ENCODE data around the gene DTNA. TPM values are rescaled to one million over a fixed set of nuclear protein-coding genes. Genes with fewer than 3 reads are reported as not detected.

Gene DTNA
- total RNA-seq, 4 donors from 2014 or later: 26.1 to 58.3 (median 40.3) TPM

DNA sequence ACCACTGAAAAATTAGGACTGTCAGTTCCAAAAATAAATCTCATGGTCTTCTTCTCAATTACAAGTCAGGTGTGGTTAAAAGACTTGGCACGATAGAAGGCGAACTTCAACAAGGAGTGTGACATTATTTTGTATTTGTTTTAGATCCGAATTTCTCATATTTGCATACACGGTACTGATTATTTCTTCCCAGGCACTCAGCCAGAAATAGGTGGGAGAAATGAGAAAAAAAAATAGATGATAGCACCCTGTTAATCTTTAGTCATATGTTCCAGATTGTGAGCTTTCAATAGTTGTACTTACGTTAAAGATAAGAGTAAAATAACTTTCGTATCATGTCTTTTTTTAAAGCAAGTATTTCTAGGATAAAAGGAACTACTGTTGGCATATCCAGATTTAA, 106.1 kb downstream of the DTNA start:
- 81 to 92% methylated on average over 6 of the region's 6 CpGs for WGBS, 2 donors
- TF ChIP-seq, protein P1, sequence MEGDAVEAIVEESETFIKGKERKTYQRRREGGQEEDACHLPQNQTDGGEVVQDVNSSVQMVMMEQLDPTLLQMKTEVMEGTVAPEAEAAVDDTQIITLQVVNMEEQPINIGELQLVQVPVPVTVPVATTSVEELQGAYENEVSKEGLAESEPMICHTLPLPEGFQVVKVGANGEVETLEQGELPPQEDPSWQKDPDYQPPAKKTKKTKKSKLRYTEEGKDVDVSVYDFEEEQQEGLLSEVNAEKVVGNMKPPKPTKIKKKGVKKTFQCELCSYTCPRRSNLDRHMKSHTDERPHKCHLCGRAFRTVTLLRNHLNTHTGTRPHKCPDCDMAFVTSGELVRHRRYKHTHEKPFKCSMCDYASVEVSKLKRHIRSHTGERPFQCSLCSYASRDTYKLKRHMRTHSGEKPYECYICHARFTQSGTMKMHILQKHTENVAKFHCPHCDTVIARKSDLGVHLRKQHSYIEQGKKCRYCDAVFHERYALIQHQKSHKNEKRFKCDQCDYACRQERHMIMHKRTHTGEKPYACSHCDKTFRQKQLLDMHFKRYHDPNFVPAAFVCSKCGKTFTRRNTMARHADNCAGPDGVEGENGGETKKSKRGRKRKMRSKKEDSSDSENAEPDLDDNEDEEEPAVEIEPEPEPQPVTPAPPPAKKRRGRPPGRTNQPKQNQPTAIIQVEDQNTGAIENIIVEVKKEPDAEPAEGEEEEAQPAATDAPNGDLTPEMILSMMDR (IDR thresholded peaks at IDR 0.05): no peak
- TF ChIP-seq POLR2A (IDR thresholded peaks at IDR 0.05): no peak
- TF ChIP-seq EP300 (IDR thresholded peaks at IDR 0.05): no peak
- H3K27me3 ChIP-seq: no peaks in the 10 kb centered on the region
- no peaks in the 10 kb centered on the region for H3K9me3 ChIP-seq
- H3K4me3 ChIP-seq: no peak overlapping the region
- no peaks in the 10 kb centered on the region for H3K36me3 ChIP-seq
- H3K27ac ChIP-seq: no peak overlapping the region
- no peaks in the 10 kb centered on the region for H3K4me1 ChIP-seq
- no peak for DNase-seq (ENCODE audit: low spot score in 2 of 2)

- Histone ChIP-seq H3K9me3 (no peaks in the 10 kb centered on the region), H3K4me3 (no peak overlapping the region), H3K27me3 (no peaks in the 10 kb centered on the region), H3K4me1 (no peaks in the 10 kb centered on the region), H3K36me3 (no peaks in the 10 kb centered on the region), H3K27ac (no peak overlapping the region)
- TF ChIP-seq POLR2A (IDR thresholded peaks at IDR 0.05) (no peak), EP300 (IDR thresholded peaks at IDR 0.05) (no peak)
- TF ChIP-seq, protein P1 (IDR thresholded peaks at IDR 0.05): no peak
- no peak for DNase-seq (ENCODE audit: low spot score in 2 of 2)
- WGBS, 2 donors: 83 to 93% methylated on average over 2 of the region's 2 CpGs
These were observed 107.5 kb downstream of the DTNA start for GRCh38 chr18:34817636-34818035.

- Histone ChIP-seq H3K36me3 (no peaks in the 10 kb centered on the region), H3K4me1 (no peaks in the 10 kb centered on the region), H3K4me3 (no peak overlapping the region), H3K27ac (no peak overlapping the region), H3K27me3 (no peaks in the 10 kb centered on the region), H3K9me3 (no peaks in the 10 kb centered on the region)
- TF ChIP-seq, protein P1 (IDR thresholded peaks at IDR 0.05): no peak
- TF ChIP-seq EP300 (IDR thresholded peaks at IDR 0.05) (no peak), POLR2A (IDR thresholded peaks at IDR 0.05) (no peak)
- 78 to 89% methylated on average over 5 of the region's 5 CpGs for WGBS, 2 donors
- DNase-seq (ENCODE audit: low spot score in 2 of 2): no peak
These were observed 108.0 kb downstream of the DTNA start for GRCh38 chr18:34818064-34818463.

- H3K4me1 ChIP-seq: no peaks in the 10 kb centered on the region
- no peak for TF ChIP-seq POLR2A (IDR thresholded peaks at IDR 0.05)
- no peak for TF ChIP-seq EP300 (IDR thresholded peaks at IDR 0.05)
- TF ChIP-seq, protein P1 (IDR thresholded peaks at IDR 0.05): no peak
- DNase-seq (ENCODE audit: low spot score in 2 of 2): no peak
- no peaks in the 10 kb centered on the region for H3K36me3 ChIP-seq
- H3K9me3 ChIP-seq: no peaks in the 10 kb centered on the region
- no peak overlapping the region for H3K27ac ChIP-seq
- WGBS, 2 donors: 73 to 77% methylated on average over 7 of the region's 7 CpGs
- no peak overlapping the region for H3K4me3 ChIP-seq
- H3K27me3 ChIP-seq: no peaks in the 10 kb centered on the region
These were observed 110.4 kb downstream of the DTNA start for GRCh38 chr18:34820360-34821065.

GRCh38 chr18:34821669-34822210, 111.6 kb downstream of the DTNA start:
- no peak for TF ChIP-seq POLR2A (IDR thresholded peaks at IDR 0.05)
- no peak for TF ChIP-seq EP300 (IDR thresholded peaks at IDR 0.05)
- TF ChIP-seq, protein P1 (IDR thresholded peaks at IDR 0.05): no peak
- no peaks in the 10 kb centered on the region for H3K4me1 ChIP-seq
- H3K27ac ChIP-seq: no peak overlapping the region
- 47 to 61% methylated on average over 6 of the region's 6 CpGs for WGBS, 2 donors
- no peaks in the 10 kb centered on the region for H3K27me3 ChIP-seq
- H3K4me3 ChIP-seq: no peak overlapping the region
- DNase-seq (ENCODE audit: low spot score in 2 of 2): no peak
- no peaks in the 10 kb centered on the region for H3K36me3 ChIP-seq
- no peaks in the 10 kb centered on the region for H3K9me3 ChIP-seq
